Kidney (tissue), 14 donors: Measurements from ENCODE around the gene GM2A. TPM values are rescaled to one million over a fixed set of nuclear protein-coding genes. Genes with fewer than 3 reads are reported as not detected.

ENCODE experiments used
- DNase-seq, 5 donors: peaks; one replicate each; pipeline ENCODE4 v3.0.0-alpha.2; 2013 to 2020
- FAIRE-seq: peaks from 2 replicates; lab custom pipeline; 2012; peaks lifted over from hg19 to GRCh38; lab: Jason Lieb, UNC
- H3K27ac ChIP-seq, 2 donors: one replicate each; pipeline ENCODE4 v1.7.0; 2013; ENCODE audit warnings: low read depth in 2 of 2, low read length in 2 of 2, inconsistent platforms in 1 of 2
- H3K27me3 ChIP-seq: one replicate; pipeline ENCODE4 v1.7.1; 2013; ENCODE audit warnings: low read length, inconsistent platforms; ENCODE audit not compliant: control insufficient read depth, insufficient read depth
- H3K36me3 ChIP-seq, 3 donors: one replicate each; pipeline versions ENCODE4 v1.7.0 to v1.7.1; 2013; ENCODE audit warnings: low read length in 3 of 3, control low read depth in 1 of 3, inconsistent platforms in 1 of 3; ENCODE audit not compliant: insufficient read depth in 3 of 3, control insufficient read depth in 2 of 3
- H3K4me1 ChIP-seq, 3 donors: one replicate each; pipeline versions ENCODE4 v1.7.0 to v1.7.1; 2013; ENCODE audit warnings: low read length in 3 of 3, inconsistent platforms in 1 of 3, low read depth in 1 of 3; ENCODE audit not compliant: control insufficient read depth in 2 of 3, insufficient read depth in 2 of 3
- H3K4me3 ChIP-seq, 3 donors: one replicate each; pipeline versions ENCODE4 v1.7.0 to v1.8.1; 2013; ENCODE audit warnings: low read length in 3 of 3, control low read depth in 1 of 3, inconsistent platforms in 1 of 3
- H3K9ac ChIP-seq, 3 donors: one replicate each; pipeline versions ENCODE4 v1.7.0 to v1.7.1; 2013; ENCODE audit warnings: low read length in 3 of 3, control low read depth in 1 of 3, inconsistent platforms in 1 of 3
- H3K9me3 ChIP-seq, 3 donors: one replicate each; pipeline versions ENCODE4 v1.7.0 to v1.7.1; 2013; ENCODE audit warnings: low read length in 3 of 3, control low read depth in 1 of 3, inconsistent platforms in 1 of 3; ENCODE audit not compliant: control insufficient read depth in 2 of 3, insufficient read depth in 1 of 3
- intact Hi-C: fragments of 100-400 bp; cut with DNase I; formaldehyde crosslinking; loops from one replicate; pipeline ENCODE4 v1.11.1; 2022
- polyA plus RNA-seq: library from polyadenylated mRNA; stranded (reverse); fragments of 350-450 nt; fragmentation: Illumina TruSeq; extraction: RNeasy Lipid Tissue Mini Kit (QIAGEN cat#74804); gene quantifications from one replicate; pipeline ENCODE4 v1.2.3, GENCODE V29; 2014; ENCODE audit warnings: low read depth, low replicate concordance; ENCODE audit not compliant: insufficient read depth
- total RNA-seq: library from RNA; stranded (reverse); fragmentation: NEBNext Ultra II Directional; extraction: Animal tissue kit (Norgen Biotek cat#: 25700); gene quantifications from one replicate; pipeline ENCODE4 v1.2.1, GENCODE V29; 2021
- TF ChIP-seq, protein P1 (sequence below): IDR thresholded peaks from 3 replicates; pipeline ENCODE4 v1.5.1; 2012; ENCODE audit warnings: mild to moderate bottlenecking, moderate library complexity, borderline replicate concordance; ENCODE audit not compliant: insufficient read depth; ENCODE audit errors: extremely low read depth
- donor health status: control.
- donor health status: control.
- donor health status: control.
- donor health status: control.
- donor health status: control.
- donor health status: DM: yes; HTN: yes; CAD: no.
- donor health status: Normal renal cell carcinoma (clear cell type).

Gene GM2A
- total and polyA plus RNA-seq, 2 donors from 2014 or later: 13.7 to 29.8 TPM

DNA sequence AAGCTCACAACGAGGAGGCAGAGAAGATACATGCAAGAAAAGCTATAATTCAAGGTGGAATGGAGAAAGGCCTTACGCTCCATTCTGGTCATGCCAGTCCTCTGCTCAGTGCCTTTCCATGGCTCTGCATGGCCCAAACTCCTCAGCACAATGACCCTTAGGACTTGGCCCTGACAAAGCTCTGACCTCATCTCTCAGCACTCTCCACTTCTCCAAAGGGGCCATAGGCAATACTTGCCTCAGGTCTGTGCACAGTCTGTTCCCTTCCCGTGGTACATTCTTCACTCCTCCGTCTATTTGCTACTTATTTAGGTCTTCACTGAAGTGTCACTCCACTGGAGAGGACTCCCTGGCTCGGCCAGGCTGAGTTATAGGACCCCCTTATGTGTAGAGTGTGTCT, 25.9 kb downstream of the GM2A start:
- DNase-seq: no peak
- Histone ChIP-seq H3K9me3 (no peaks in the 10 kb centered on the region), H3K4me3 (no peak overlapping the region), H3K27me3 (no peaks in the 10 kb centered on the region), H3K36me3 (no peaks in the 10 kb centered on the region), H3K9ac (no peak overlapping the region), H3K4me1 (no peaks in the 10 kb centered on the region), H3K27ac (no peak overlapping the region)
- intact Hi-C loops: no loop called here
- TF ChIP-seq, protein P1, sequence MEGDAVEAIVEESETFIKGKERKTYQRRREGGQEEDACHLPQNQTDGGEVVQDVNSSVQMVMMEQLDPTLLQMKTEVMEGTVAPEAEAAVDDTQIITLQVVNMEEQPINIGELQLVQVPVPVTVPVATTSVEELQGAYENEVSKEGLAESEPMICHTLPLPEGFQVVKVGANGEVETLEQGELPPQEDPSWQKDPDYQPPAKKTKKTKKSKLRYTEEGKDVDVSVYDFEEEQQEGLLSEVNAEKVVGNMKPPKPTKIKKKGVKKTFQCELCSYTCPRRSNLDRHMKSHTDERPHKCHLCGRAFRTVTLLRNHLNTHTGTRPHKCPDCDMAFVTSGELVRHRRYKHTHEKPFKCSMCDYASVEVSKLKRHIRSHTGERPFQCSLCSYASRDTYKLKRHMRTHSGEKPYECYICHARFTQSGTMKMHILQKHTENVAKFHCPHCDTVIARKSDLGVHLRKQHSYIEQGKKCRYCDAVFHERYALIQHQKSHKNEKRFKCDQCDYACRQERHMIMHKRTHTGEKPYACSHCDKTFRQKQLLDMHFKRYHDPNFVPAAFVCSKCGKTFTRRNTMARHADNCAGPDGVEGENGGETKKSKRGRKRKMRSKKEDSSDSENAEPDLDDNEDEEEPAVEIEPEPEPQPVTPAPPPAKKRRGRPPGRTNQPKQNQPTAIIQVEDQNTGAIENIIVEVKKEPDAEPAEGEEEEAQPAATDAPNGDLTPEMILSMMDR: no peak
- FAIRE-seq: no peak

DNA sequence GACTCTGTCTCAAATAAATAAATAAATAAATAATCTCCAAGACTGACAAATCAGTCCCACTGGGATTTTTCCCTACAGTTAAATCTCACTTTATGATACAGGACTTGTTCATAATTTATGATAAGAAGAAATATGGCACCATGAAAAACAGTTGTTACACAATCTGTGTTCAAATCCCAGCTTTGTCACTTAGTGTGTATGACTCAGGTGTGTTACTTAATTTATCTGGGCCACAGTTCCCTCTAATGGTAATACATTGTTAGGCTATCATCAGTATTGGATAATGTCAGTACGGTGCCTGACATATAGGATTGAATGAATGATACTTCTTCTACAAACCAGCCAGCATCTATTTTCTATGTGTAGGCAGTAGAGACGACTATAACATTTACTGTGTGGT, 27.5 kb downstream of the GM2A start:
- Histone ChIP-seq H3K27ac (no peak overlapping the region), H3K4me3 (no peak overlapping the region), H3K4me1 (no peaks in the 10 kb centered on the region), H3K9ac (no peak overlapping the region), H3K27me3 (no peaks in the 10 kb centered on the region), H3K36me3 (no peaks in the 10 kb centered on the region), H3K9me3 (no peaks in the 10 kb centered on the region)
- intact Hi-C loops: no loop called here
- FAIRE-seq: no peak
- no peak for DNase-seq
- TF ChIP-seq, protein P1: no peak

DNA sequence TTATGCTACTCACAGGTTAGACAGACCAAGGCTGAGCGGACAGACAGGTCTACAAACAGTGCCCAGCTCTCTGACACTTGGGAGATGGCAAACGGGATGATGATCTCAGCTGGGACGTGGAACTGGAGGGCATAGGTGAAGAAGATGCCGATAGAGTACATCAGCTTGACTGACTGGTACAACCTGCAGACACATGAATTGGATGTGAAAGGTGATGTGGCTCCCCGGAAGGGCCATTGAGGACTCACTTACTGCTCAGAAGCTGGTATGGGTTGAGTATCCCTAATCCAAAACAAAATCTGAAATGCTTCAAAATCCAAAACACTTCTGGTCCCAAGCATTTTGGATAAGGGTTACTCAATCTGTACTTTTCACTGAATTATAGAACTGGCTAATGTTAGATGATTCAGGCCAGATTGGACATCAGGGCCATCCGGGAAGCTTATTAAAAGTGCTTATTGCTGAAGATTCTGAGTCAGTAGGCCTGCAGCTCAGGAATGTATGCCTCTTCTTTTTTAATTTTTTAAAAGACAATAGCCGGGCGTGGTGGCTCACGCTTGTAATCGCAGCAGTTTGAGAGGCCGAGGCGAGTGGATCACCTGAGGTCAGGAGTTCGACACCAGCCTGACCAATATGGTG, 28.1 kb downstream of the GM2A start:
- Histone ChIP-seq H3K4me1 (no peaks in the 10 kb centered on the region), H3K27me3 (no peaks in the 10 kb centered on the region), H3K4me3 (no peak overlapping the region), H3K9ac (no peak overlapping the region), H3K9me3 (no peaks in the 10 kb centered on the region), H3K36me3 (no peaks in the 10 kb centered on the region), H3K27ac (no peak overlapping the region)
- TF ChIP-seq, protein P1: no peak
- FAIRE-seq (no peak), DNase-seq (no peak)
- intact Hi-C loops: no loop called here
